Measurements from ENCODE around the gene RPS6KB2. TPM values are rescaled to one million over a fixed set of nuclear protein-coding genes. Genes with fewer than 3 reads are reported as not detected.

The RPS6KB2 gene
- total and polyA plus RNA-seq, 2 donors (not counting 1 experiment from before 2014, with no cell fraction given) = 81.8 to 131 TPM

DNA sequence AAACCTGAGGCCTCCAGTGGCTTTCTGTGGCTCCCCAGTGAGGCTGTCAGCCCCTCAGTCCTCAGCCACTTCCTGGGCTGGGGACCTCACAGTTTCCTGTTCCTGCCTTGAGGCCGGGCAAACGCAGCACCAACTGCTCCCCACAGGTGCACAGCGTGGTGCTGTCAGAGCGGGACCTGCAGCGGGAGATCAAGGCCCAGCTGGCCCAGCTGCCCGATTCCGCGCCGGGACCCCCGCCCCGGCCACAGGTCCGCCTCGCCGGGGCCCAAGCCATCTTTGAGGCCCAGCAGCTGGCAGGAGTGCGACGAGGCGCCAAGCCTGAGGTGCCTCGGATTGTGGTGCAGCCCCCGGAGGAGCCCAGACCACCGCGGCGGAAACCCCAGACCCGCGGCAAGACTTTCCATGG is 19.0 kb upstream of the RPS6KB2 start:
- Mint-ChIP-seq H3K4me1 (peaks cover 91% of the 10 kb centered on the region), H3K27me3 (no peaks in the 10 kb centered on the region), H3K27ac (peak overlapping the region; percentile 100), H3K4me3 (peak overlapping the region; percentile 91), H3K9me3 (ENCODE audit: insufficient read depth) (no peaks in the 10 kb centered on the region)
- POLR2A ChIA-PET = interaction anchor here (0.9 to 4.2 kb wide), 12 partner anchors 10 to 98 kb away, joined by 3 to 78 read pairs (median 6); partner anchors contain the start of genes CORO1B, PITPNM1, PTPRCAP and RAD9A
- H3K9me3 ChIP-seq (ENCODE audit: control extremely low read depth in 1 of 3, control insufficient read depth in 2 of 3, insufficient read depth in 1 of 3, low read length in 2 of 3) = peaks cover 0 to 2% (median 0%) of the 10 kb centered on the region in 3 donors
- H3K4me2 ChIP-seq (replicated peaks; ENCODE audit: low read depth, low read length, poor library complexity, severe bottlenecking) = peak overlapping the region; percentile 89
- H3K27ac ChIP-seq (ENCODE audit: low read length in 2 of 2) = peak overlapping the region; percentile 83 to 88
- peaks cover 92 to 99% of the 10 kb centered on the region in 2 donors for H3K4me1 ChIP-seq (ENCODE audit: control insufficient read depth in 2 of 2, insufficient read depth in 2 of 2, low read length in 2 of 2)
- DNase-seq (peak; percentile 82), ATAC-seq (ENCODE audit: low read depth) (peak; percentile 55)
- intact Hi-C loops (cut with micrococcal nuclease) = loop anchor here (1.0 to 10.0 kb wide), 2 partner anchors 10 to 176 kb away; partner anchors contain the start of gene GSTP1
- H3K36me3 ChIP-seq (replicated peaks in 1 of 2; ENCODE audit: control extremely low read depth in 1 of 2, control insufficient read depth in 1 of 2, extremely low read depth in 1 of 2, insufficient read depth in 2 of 2, low read length in 1 of 2) = peaks cover 0 to 49% of the 10 kb centered on the region in 2 experiments
- H3K9ac ChIP-seq (ENCODE audit: low read length) = peak overlapping the region; percentile 73
- H3K4me3 ChIP-seq (ENCODE audit: control extremely low read depth in 1 of 5, extremely low read depth in 1 of 5, insufficient read depth in 1 of 5, low read depth in 2 of 5, low read length in 4 of 5) = peak overlapping the region in 4 of 5 experiments; percentile 40 to 80 (median 56)
- no peak overlapping the region for H2AFZ ChIP-seq (ENCODE audit: insufficient read depth, low read depth, low read length, poor library complexity, severe bottlenecking)
- no peaks in the 10 kb centered on the region for H3K27me3 ChIP-seq (replicated peaks in 1 of 4; ENCODE audit: control extremely low read depth in 1 of 4, control insufficient read depth in 3 of 4, insufficient read depth in 4 of 4, low read length in 3 of 4)
- no peak for TF ChIP-seq EZH2 (IDR thresholded peaks at IDR 0.05; ENCODE audit: borderline replicate concordance, insufficient read depth, low read depth, low read length, poor library complexity, severe bottlenecking)
- TF ChIP-seq, protein P1, sequence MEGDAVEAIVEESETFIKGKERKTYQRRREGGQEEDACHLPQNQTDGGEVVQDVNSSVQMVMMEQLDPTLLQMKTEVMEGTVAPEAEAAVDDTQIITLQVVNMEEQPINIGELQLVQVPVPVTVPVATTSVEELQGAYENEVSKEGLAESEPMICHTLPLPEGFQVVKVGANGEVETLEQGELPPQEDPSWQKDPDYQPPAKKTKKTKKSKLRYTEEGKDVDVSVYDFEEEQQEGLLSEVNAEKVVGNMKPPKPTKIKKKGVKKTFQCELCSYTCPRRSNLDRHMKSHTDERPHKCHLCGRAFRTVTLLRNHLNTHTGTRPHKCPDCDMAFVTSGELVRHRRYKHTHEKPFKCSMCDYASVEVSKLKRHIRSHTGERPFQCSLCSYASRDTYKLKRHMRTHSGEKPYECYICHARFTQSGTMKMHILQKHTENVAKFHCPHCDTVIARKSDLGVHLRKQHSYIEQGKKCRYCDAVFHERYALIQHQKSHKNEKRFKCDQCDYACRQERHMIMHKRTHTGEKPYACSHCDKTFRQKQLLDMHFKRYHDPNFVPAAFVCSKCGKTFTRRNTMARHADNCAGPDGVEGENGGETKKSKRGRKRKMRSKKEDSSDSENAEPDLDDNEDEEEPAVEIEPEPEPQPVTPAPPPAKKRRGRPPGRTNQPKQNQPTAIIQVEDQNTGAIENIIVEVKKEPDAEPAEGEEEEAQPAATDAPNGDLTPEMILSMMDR (IDR thresholded peaks at IDR 0.05) = no peak
- H3K79me2 ChIP-seq (ENCODE audit: control insufficient read depth, insufficient read depth, low read length) = peaks cover 59% of the 10 kb centered on the region
- peaks cover 41% of the 10 kb centered on the region for H4K20me1 ChIP-seq (ENCODE audit: control insufficient read depth, insufficient read depth, low read length, poor library complexity, severe bottlenecking)
- CTCF ChIA-PET = interaction anchor here (0.6 to 3.4 kb wide), 4 partner anchors 9 to 707 kb away, joined by 3 to 18 read pairs (median 8); partner anchors contain the start of gene PTPRCAP
- 0% methylated on average over 24 of the region's 24 CpGs for WGBS (ENCODE audit: insufficient coverage)

DNA sequence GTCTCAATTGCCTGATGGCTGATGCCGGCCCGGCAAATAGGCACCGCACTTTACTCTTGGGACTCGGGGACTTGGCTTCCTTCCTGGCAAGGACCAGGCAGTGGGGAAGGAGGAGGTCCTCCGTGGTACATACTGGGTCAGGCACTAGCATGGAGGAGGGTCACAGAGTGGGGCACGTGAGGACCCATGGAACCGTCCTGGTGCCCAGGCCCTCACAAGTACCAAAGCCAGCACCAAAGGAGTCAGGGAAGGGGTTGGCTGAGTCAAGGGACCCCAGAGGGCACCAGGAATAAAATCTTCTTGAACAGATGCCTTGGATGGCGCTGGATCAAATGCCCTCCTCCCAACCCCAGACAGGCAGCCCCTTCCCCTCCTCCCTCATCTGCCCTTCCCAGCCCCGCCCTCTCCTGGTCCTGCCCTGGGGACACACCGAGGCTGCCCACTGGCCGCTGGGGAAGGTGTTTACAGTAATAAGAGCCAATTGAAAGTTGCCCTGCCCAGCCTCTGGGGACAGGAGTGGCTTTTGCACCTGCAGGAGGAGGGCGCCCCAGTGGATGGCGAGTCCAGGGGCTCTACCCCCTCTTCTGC is 18.4 kb upstream of the RPS6KB2 start:
- ATAC-seq (ENCODE audit: low read depth) (peak; percentile 68), DNase-seq (peak; percentile 70)
- H3K4me3 Mint-ChIP-seq = peak overlapping the region; percentile 91
- peaks cover 0 to 47% of the 10 kb centered on the region in 2 experiments for H3K36me3 ChIP-seq (replicated peaks in 1 of 2; ENCODE audit: control extremely low read depth in 1 of 2, control insufficient read depth in 1 of 2, extremely low read depth in 1 of 2, insufficient read depth in 2 of 2, low read length in 1 of 2)
- peaks cover 53% of the 10 kb centered on the region for H3K79me2 ChIP-seq (ENCODE audit: control insufficient read depth, insufficient read depth, low read length)
- CTCF ChIA-PET = interaction anchor here (3.4 kb wide), 2 partner anchors 9 to 27 kb away, joined by 13 to 18 read pairs; partner anchors contain the start of gene PTPRCAP
- peak overlapping the region; percentile 73 for H3K9ac ChIP-seq (ENCODE audit: low read length)
- H3K27me3 ChIP-seq (replicated peaks in 1 of 4; ENCODE audit: control extremely low read depth in 1 of 4, control insufficient read depth in 3 of 4, insufficient read depth in 4 of 4, low read length in 3 of 4) = no peaks in the 10 kb centered on the region
- POLR2A ChIA-PET = interaction anchor here (1.1 to 4.2 kb wide), 8 partner anchors 9 to 96 kb away, joined by 3 to 78 read pairs (median 10); partner anchors contain the start of genes CORO1B, PITPNM1, PTPRCAP and TMEM134
- no peak overlapping the region for H2AFZ ChIP-seq (ENCODE audit: insufficient read depth, low read depth, low read length, poor library complexity, severe bottlenecking)
- intact Hi-C loops (cut with micrococcal nuclease) = loop anchor here (1.0 to 10.0 kb wide), 2 partner anchors 9 to 175 kb away; partner anchors contain the start of gene GSTP1
- WGBS (ENCODE audit: insufficient coverage) = under 1% methylated on average over 8 of the region's 13 CpGs
- peaks cover 94 to 99% of the 10 kb centered on the region in 2 donors for H3K4me1 ChIP-seq (ENCODE audit: control insufficient read depth in 2 of 2, insufficient read depth in 2 of 2, low read length in 2 of 2)
- no peaks in the 10 kb centered on the region for H3K9me3 Mint-ChIP-seq (ENCODE audit: insufficient read depth)
- H3K4me3 ChIP-seq (ENCODE audit: control extremely low read depth in 1 of 5, extremely low read depth in 1 of 5, insufficient read depth in 1 of 5, low read depth in 2 of 5, low read length in 4 of 5) = peak overlapping the region in 4 of 5 experiments; percentile 40 to 80 (median 56)
- peaks cover 36% of the 10 kb centered on the region for H4K20me1 ChIP-seq (ENCODE audit: control insufficient read depth, insufficient read depth, low read length, poor library complexity, severe bottlenecking)
- H3K4me2 ChIP-seq (replicated peaks; ENCODE audit: low read depth, low read length, poor library complexity, severe bottlenecking) = peak overlapping the region; percentile 89
- H3K27ac Mint-ChIP-seq = peak overlapping the region; percentile 100
- H3K9me3 ChIP-seq (ENCODE audit: control extremely low read depth in 1 of 3, control insufficient read depth in 2 of 3, insufficient read depth in 1 of 3, low read length in 2 of 3) = peaks cover 0 to 2% (median 0%) of the 10 kb centered on the region in 3 donors
- H3K27ac ChIP-seq (ENCODE audit: low read length in 2 of 2) = peak overlapping the region; percentile 83 to 88
- no peak for TF ChIP-seq EZH2 (IDR thresholded peaks at IDR 0.05; ENCODE audit: borderline replicate concordance, insufficient read depth, low read depth, low read length, poor library complexity, severe bottlenecking)
- TF ChIP-seq, protein P1 (IDR thresholded peaks at IDR 0.05) = no peak
- no peaks in the 10 kb centered on the region for H3K27me3 Mint-ChIP-seq
- peaks cover 87% of the 10 kb centered on the region for H3K4me1 Mint-ChIP-seq
